GM12878 (cell line): ENCODE data around the gene PROX1.

ENCODE experiments used
- CHD2 ChIP-seq: IDR thresholded peaks from 2 replicates; pipeline ENCODE4 v1.6.1; 2011; ENCODE audit warnings: low read depth, low read length, improper control_type of control experiment, borderline replicate concordance
- CTCF ChIP-seq, 3 experiments: IDR thresholded peaks in 2 of 3; conservative IDR thresholded peaks in 1 of 3; 2 replicates each; pipeline ENCODE4 v1.5.1; 2011; ENCODE audit warnings: low read depth in 3 of 3, low read length in 3 of 3, mild to moderate bottlenecking in 3 of 3, control low read depth in 2 of 3, moderate library complexity in 2 of 3, inconsistent platforms in 1 of 3, mixed read lengths in 1 of 3; ENCODE audit not compliant: control insufficient read depth in 2 of 3, insufficient read depth in 1 of 3; ENCODE audit errors: extremely low read depth in 1 of 3
- FOXK2 ChIP-seq: fragments of 450-650 bp; IDR thresholded peaks from 2 replicates; pipeline ENCODE4 v1.6.1; 2017; ENCODE audit warnings: mild to moderate bottlenecking, moderate library complexity
- MLLT1 ChIP-seq: fragments of 450-650 bp; IDR thresholded peaks from 2 replicates; pipeline ENCODE4 v1.6.1; 2016; ENCODE audit warnings: mild to moderate bottlenecking
- MXI1 ChIP-seq: fragments of 150-350 bp; IDR thresholded peaks from 2 replicates; pipeline ENCODE4 v1.6.1; 2011; ENCODE audit warnings: low read depth, mild to moderate bottlenecking, inconsistent platforms, low read length, improper control_type of control experiment
- NRF1 ChIP-seq: conservative IDR thresholded peaks from 2 replicates; pipeline ENCODE4 v1.6.1; 2011; ENCODE audit warnings: mild to moderate bottlenecking, low read depth, low read length, improper control_type of control experiment
- POLR2A ChIP-seq: IDR thresholded peaks from 2 replicates; pipeline ENCODE4 v1.6.1; 2011; ENCODE audit warnings: low read depth, mild to moderate bottlenecking, low read length
- POLR2AphosphoS5 ChIP-seq: IDR thresholded peaks from 2 replicates; pipeline ENCODE4 v1.6.1; 2011; ENCODE audit warnings: mild to moderate bottlenecking, low read length, inconsistent platforms
- RAD21 ChIP-seq: IDR thresholded peaks from 2 replicates; pipeline ENCODE4 v1.6.1; 2011; ENCODE audit warnings: mild to moderate bottlenecking, low read depth, low read length, moderate library complexity; ENCODE audit not compliant: insufficient read depth
- REST ChIP-seq: IDR thresholded peaks from 2 replicates; pipeline ENCODE4 v1.6.1; 2012; ENCODE audit warnings: mild to moderate bottlenecking, low read depth, low read length
- SP1 ChIP-seq: IDR thresholded peaks from one replicate; pipeline ENCODE4 v1.6.1; 2011; ENCODE audit warnings: low read depth, low read length
- TCF12 ChIP-seq: IDR thresholded peaks from 2 replicates; pipeline ENCODE4 v1.6.1; 2011; ENCODE audit warnings: low read depth, mild to moderate bottlenecking, low read length
- ZNF274 ChIP-seq: IDR thresholded peaks from one replicate; pipeline ENCODE4 v1.8.0; 2011; ENCODE audit not compliant: insufficient read length, insufficient read depth
- ZSCAN29 ChIP-seq: fragments of 450-650 bp; IDR thresholded peaks from 2 replicates; pipeline ENCODE4 v1.6.1; 2017; ENCODE audit warnings: mild to moderate bottlenecking, moderate library complexity

- TF ChIP-seq FOXK2 (no peak), SP1 (no peak), POLR2AphosphoS5 (no peak), CHD2 (no peak), MLLT1 (no peak), ZSCAN29 (no peak), MXI1 (no peak), ZNF274 (no peak), CTCF (IDR thresholded peaks at IDR 0.05 in 2 of 3, conservative IDR thresholded peaks at IDR 0.05 in 1 of 3; ENCODE audit: control insufficient read depth in 2 of 3, extremely low read depth in 1 of 3, insufficient read depth in 1 of 3, low read depth in 3 of 3, low read length in 3 of 3) (no peak), NRF1 (no peak), RAD21 (no peak), TCF12 (no peak), REST (no peak), POLR2A (no peak)
These were observed 14.7 kb downstream of the PROX1 start for GRCh38 chr1:214002472-214002871.
